SIG-M5 treated with dmso at 0.1 percent for 504 hours (cell line): ENCODE measurements around the gene RAP1A.

ENCODE experiments used
- DNase-seq: peaks from one replicate; lab custom pipeline; 2025; ENCODE audit not compliant: unreplicated experiment; lab: John Stamatoyannopoulos, UW

The RAP1A gene

DNA sequence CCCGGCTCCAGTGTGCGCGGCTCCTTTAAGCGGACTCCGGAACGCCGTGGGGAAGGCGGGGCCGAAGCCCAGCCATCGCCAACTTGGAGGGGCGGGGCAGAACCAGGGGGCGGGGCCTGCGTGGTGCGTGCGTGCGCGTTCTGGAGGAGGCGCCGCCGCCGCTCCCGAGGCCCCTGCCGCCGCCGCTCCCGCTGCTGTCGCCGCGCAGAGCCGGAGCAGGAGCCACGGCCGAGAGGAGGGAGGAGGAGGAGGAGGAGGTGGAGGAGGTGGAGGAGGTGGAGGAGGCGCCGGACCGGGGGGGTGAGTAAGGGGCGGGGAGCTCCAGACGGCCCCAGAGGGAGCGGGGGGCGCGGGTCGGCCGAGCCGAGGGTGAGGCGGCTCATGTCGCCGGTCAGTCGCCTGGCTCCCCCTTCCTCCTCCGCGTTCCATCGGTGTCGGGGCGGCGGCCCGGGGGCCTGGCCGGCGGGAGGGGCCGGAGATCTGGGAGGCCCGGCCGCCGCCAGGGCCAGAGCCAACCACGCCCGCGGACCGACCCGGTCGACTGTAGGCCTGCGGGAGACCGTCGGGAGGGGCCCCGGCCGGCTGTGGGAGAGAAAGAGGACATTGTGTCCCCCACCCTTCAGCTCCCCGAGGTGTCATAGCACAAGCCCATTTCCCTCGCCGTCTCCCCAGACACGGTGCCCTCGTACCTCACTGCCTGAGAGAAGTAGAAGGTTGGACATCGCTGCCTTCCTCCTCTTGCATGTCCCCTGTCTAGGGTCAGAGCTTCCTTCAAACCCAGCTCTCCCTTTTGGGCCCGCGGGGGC, at the start of gene RAP1A:
Gene RAP1A, plus strand, starts transcription at position 155 of the 806 bp plus-strand sequence. CDS start 71,572 bp downstream, outside the sequence.
- peak; percentile 75 for DNase-seq

- DNase-seq = no peak
Measured at GRCh38 chr1:111569913-111570312, 49.7 kb upstream of the RAP1A start.

- DNase-seq = peak; percentile 30
Measured at GRCh38 chr1:111570781-111571181, 48.8 kb upstream of the RAP1A start.

DNA sequence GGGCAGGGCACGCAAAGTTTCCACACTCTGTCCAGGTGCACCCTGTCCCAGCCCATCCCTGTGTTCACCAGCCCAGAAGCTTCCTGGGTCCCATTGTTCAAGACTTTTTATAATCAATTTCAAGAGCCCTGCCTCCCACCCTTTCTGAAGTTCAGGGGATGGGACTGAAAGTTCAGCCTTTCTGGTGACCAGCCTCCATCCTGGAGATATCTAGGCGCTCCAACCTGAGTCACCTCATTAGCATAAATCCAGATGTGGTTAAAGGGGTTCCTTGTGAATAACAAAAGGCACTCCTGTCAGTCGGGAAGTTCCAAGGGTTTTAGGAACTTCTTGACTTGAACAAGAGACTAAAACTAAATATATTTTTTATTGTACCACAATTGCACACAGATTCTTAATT, 48.4 kb upstream of the RAP1A start:
- no peak for DNase-seq

GRCh38 chr1:111571987-111572386, 47.6 kb upstream of the RAP1A start:
- no peak for DNase-seq

- no peak for DNase-seq
Measured at GRCh38 chr1:111576547-111576946, 43.0 kb upstream of the RAP1A start.

DNA sequence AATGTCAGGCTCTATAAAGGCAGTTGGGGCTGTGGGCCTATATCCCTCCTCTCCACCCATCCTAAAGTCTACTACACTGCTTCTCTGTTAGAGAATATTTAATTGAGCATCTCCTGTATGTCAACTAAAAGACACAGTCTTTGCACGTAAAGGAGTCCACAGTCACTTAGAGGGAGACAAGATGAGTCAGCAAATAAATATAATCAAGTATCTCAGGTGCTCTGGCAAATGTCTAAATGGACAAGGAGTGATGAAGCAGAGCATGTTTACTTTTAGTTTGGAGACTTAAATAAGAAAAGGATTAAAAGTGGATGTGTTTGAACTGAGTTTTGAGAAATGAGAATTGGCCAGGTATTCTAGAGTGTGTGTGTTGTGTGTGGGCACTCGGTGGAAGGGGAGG, 41.8 kb upstream of the RAP1A start:
- DNase-seq = no peak

DNA sequence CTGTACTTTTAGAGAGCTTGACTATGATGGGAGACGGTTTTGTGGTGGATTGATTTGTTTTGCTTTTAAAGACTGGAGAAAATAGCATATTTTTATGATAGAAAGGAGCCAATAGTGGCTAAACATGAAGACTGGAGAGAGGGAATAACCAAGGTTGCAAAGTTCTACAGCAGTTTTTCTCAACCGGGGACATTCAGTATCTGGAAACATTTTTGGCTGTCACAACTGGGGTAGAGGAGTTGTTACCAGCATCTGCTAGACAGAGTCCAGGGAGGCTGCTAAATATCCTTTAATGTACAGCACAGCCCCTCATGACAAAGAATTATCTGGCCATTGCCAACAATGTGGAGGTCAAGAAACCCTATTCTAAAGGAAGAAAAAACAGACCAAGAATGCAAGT, 38.4 kb upstream of the RAP1A start:
- no peak for DNase-seq

GRCh38 chr1:111582016-111582415, 37.6 kb upstream of the RAP1A start:
- no peak for DNase-seq

DNA sequence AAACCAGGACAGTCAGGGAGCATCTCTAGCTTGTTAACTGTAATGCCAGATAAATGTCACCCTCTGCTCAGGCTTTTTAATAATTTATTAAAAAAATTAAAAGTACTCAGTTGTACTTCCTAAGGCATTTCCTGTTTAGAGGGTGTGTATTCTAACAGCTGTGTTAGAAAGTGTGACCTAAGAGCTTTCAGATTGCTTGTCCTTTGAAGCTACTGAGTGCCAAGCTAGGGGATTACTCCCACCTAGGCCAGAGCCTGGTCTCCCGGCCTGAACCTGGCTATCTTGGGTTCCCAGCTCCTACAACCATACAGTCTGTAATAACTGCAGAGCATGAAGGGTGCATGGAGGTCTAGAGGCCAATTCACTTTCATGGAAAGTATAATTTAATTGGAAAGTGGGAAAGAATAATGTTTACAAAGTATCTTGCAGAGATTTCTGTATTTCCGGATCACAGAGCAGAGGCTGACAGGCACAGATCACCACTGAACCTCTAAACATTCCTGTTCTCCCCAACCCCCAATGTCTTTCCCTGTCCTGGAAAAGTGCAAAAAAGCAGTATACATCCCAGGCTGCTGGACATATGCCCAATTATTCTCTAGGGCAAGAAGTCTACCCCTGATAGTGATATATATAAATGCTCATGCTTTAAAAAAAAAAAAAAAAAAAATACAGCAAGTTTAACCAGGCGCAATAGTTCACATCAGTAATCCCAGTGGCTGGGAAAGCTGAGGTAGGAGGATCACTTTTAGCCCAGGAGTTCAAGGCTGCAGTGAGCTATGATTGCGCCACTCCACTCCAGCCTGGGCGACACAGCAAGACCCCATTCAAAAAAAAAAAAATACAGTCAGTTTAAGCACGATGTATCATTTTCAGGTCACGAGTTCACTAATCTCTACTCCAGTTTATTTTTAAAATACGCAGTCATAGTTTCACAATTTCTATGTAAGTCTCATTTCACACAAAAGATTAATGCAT, 36.7 kb upstream of the RAP1A start:
- no peak for DNase-seq

GRCh38 chr1:111585447-111586086, 34.0 kb upstream of the RAP1A start:
- DNase-seq = no peak

DNA sequence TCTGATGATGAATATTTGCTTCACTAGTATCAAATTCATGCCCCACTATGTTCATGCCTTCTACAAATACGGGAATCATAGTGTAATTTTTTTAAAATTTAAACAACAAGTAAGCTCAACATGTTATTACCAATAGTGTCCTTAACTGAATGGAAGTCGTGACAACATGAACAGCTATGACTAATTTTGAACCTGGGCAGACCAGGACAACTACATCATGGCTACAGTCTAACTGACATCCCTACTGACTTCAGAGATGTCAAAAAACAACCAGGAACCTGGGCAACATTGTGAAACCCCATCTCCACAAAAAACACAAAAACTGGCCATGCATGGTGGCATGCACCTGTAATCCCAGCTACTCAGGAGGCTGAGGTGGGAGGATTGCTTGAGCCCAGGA, 33.5 kb upstream of the RAP1A start:
- DNase-seq = no peak

- no peak for DNase-seq
Measured at GRCh38 chr1:111587509-111588174, 31.9 kb upstream of the RAP1A start.

DNA sequence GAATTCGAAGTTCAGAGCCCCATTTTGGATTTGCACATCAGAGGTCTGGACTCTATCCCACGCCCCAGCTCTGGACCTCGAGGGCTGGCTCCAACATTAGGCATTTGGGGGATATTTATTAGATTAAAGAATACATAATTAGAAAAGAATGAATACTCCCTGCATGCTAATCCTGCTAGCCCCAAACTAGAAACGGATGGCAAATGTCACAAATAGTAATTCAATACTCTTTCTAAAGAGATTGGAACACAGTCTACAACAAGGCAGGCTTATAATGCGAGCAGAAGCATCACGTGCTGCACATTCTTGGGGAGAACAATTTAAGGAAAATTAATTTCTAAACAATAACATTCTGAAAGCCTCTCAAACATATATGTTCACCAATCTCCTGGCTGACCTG, 27.7 kb upstream of the RAP1A start:
- DNase-seq = no peak

DNA sequence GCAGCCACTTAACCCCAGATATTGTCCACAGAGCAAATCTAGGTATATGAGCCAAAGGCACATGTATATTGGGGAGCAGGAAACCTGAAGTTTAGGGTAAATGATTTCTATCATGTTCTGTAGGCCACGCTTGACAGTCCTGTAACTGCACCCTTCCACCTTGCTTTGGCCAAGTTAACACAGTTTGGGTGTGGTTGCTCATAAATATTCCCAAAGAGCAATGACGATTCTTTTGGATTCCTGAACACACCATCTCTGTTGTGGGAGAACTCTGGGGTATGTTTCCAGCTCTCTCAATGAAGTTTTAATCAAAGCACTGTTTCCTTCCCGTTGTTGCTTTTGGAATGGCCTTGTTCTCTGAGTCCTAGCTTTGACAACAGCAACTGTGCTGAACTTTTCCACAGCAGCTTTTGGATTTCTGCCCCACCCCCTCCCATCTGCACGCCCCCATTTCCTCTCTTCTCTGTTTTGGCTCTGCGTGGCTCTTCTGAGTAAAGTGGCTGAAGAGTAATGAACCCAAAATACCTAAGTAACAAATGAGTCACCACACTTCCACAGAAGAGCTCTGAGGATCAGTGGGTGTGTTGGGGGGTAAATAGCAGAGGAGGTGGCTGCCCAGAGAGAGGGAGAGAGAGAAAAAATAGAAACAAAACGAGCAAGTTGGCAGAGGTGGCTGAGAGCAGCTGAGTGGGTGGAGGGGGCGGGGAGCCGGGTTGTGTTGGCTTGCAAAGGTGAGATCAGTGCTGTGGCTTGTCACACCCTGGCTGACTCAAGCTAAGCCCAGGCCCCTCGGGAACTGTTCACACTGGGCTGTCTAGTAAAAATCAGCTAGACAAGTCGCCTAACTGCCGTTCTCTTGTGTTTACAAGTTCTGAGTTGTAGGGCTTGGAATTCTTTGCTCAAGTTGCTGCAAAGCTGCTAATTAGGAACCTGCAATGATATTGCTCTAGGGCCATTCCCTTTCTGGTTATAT, 26.9 kb upstream of the RAP1A start:
- DNase-seq = peak; percentile 40

DNA sequence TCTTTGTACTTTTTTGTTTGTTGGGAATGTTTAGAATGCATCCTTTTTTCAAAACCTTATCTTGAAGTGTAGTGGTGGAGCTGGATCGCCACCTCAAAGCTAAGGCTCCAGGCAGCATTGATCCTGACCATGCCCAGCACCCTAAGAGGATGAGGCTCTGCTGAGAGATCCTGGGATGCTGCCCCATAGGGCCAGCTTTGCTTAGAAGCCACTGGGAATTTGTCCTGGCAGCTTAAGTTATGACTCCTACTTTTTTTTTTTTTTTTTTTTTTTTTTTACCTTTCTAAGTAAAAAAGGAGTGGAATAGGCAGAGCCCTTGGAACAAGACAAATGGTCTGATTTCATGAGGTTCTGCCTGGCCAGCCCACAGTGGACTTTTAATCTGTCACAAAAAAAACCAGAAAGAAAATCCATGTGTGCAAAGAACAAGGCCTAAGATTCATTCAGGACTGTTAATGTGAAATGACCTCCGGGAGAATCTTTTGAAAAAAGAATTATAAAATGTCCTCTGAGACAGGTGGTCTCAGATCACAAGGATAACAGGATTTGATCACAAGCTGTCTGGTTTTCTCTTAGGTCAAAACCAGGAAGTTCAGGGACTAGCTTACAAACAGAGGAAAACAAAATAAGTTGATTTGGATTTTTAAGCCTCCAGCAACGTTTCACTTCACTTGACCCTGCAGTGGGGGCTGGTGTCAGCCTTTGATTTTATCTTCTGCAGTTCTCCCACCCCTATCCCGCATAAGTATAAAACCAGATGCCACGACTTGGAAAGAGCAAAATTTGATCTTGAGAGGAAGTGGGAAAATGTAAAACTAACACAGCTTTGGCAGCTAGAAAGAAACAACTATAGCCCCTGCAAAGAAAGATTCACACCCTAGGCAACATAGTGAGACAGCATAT, 25.9 kb upstream of the RAP1A start:
- no peak for DNase-seq

DNA sequence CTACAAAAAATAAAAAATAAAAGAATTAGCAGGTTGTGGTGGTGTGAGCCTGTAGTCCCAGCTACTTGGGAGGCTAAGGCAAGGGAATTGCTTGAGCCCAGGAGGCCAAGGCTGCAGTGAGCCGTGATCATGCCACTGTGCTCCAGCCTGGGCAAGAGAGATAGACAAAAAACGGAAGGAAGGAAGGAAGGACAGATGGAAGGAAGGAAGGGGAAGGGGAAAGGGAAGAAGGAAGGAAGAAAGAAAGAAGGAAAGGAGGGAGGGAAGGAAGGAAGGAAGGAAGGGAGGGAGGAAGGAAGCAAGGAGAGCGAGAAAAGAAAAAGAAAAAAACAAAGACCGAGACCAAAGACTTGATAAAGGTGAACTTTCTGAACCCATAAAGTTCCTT, 25.3 kb upstream of the RAP1A start:
- DNase-seq = no peak

DNA sequence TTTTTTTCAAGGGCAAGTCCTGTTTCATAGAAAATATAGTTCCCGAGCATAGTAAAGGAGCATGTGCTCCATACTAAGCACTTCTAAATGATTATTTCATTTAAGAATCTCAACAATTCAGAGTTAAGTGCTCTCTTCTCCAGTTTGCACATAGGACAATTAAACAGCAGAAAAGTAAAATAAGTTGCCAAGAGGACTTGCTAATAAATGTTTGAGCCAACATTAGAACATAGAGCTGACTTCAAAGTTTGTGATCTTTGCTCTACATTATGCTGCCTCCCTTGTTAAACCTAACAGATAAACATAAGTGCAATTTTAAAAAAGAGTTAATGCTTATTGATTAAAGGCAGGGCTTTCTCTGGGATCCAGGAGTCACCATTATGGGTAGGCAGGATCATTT, 23.8 kb upstream of the RAP1A start:
- DNase-seq = no peak

DNA sequence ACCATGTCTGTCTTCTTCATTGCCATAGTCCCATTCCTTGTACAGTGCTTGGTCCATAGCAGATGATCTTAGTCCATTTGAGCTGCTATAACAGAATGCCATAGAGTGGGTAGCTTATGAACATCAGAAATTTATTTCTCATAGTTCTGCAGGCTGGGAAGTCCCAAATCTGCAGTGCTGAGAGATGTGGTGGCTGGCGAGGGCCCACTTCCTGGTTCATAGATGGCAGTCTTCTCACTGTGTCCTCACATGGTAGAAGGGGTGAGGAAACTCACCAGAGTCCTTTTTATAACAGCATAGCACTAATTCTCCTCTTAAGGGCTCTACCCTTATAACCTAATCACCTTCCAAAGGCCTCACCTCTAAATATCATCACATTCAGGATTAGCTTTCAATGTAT, 23.1 kb upstream of the RAP1A start:
- no peak for DNase-seq
